Central memory CD8-positive, alpha-beta T cell (primary cell): Measurements from ENCODE around the gene HCRTR1.
A peak's percentile ranks its signal among the peaks of the same experiment; 100 is the strongest.

Experiments
- ATAC-seq: fragments of 150-1000 bp; cut with Tn5 transposase; replicated peaks from 2 replicates; pipeline ENCODE4 v1.10.0; 2022; ENCODE audit warnings: mild to moderate bottlenecking, moderate FRiP score, moderate number of reproducible peaks; ENCODE audit not compliant: poor library complexity, severe bottlenecking; ENCODE audit errors: extremely low read depth
- DNase-seq, 2 donors: peaks; one replicate each; pipeline ENCODE4 v3.0.0; 2021; ENCODE audit warnings: low spot score in 2 of 2
- H3K27ac Mint-ChIP-seq: one replicate; pipeline ENCODE4 v1.8.0; 2022; ENCODE audit warnings: low read depth, mild to moderate bottlenecking, moderate library complexity, mixed read lengths
- H3K27me3 Mint-ChIP-seq: one replicate; pipeline ENCODE4 v1.8.0; 2022; ENCODE audit warnings: mixed read lengths
- H3K36me3 Mint-ChIP-seq: one replicate; pipeline ENCODE4 v1.8.0; 2022; ENCODE audit warnings: mild to moderate bottlenecking, moderate library complexity, mixed read lengths; ENCODE audit not compliant: insufficient read depth
- H3K4me1 Mint-ChIP-seq: one replicate; pipeline ENCODE4 v1.8.0; 2022; ENCODE audit warnings: mixed read lengths
- H3K4me3 Mint-ChIP-seq: one replicate; pipeline ENCODE4 v1.8.0; 2022; ENCODE audit warnings: mild to moderate bottlenecking, moderate library complexity, mixed read lengths
- H3K9me3 Mint-ChIP-seq: one replicate; pipeline ENCODE4 v1.8.0; 2022; ENCODE audit warnings: mixed read lengths

HCRTR1 gene

GRCh38 chr1:31667065-31667785 is 49.7 kb downstream of the HCRTR1 start:
- Mint-ChIP-seq H3K4me1 (peaks cover 7% of the 10 kb centered on the region), H3K9me3 (no peaks in the 10 kb centered on the region), H3K4me3 (no peak overlapping the region), H3K27me3 (peaks cover 36% of the 10 kb centered on the region), H3K27ac (no peak overlapping the region), H3K36me3 (peaks cover 1% of the 10 kb centered on the region)
- ATAC-seq: no peak
- no peak for DNase-seq

GRCh38 chr1:31668303-31668883 is 50.9 kb downstream of the HCRTR1 start:
- H3K27me3 Mint-ChIP-seq: peaks cover 36% of the 10 kb centered on the region
- no peaks in the 10 kb centered on the region for H3K9me3 Mint-ChIP-seq
- no peak overlapping the region for H3K4me3 Mint-ChIP-seq
- peaks cover 1% of the 10 kb centered on the region for H3K36me3 Mint-ChIP-seq
- H3K4me1 Mint-ChIP-seq: peaks cover 7% of the 10 kb centered on the region
- ATAC-seq (no peak), DNase-seq (no peak)
- H3K27ac Mint-ChIP-seq: no peak overlapping the region

- Mint-ChIP-seq H3K4me1 (peaks cover 7% of the 10 kb centered on the region), H3K27ac (no peak overlapping the region), H3K27me3 (peaks cover 36% of the 10 kb centered on the region), H3K9me3 (no peaks in the 10 kb centered on the region), H3K4me3 (peak overlapping the region; percentile 6), H3K36me3 (peaks cover 1% of the 10 kb centered on the region)
- no peak for DNase-seq
- ATAC-seq: no peak
Measured at GRCh38 chr1:31669433-31669785, 51.9 kb downstream of the HCRTR1 start.

- H3K27ac Mint-ChIP-seq: no peak overlapping the region
- ATAC-seq (no peak), DNase-seq (no peak)
- peak overlapping the region; percentile 64 for H3K4me3 Mint-ChIP-seq
- H3K27me3 Mint-ChIP-seq: peaks cover 42% of the 10 kb centered on the region
- peaks cover 7% of the 10 kb centered on the region for H3K4me1 Mint-ChIP-seq
- no peaks in the 10 kb centered on the region for H3K9me3 Mint-ChIP-seq
- peaks cover 1% of the 10 kb centered on the region for H3K36me3 Mint-ChIP-seq
Measured at GRCh38 chr1:31669786-31670592, 52.5 kb downstream of the HCRTR1 start.

GRCh38 chr1:31670593-31670964 is 53.1 kb downstream of the HCRTR1 start:
- DNase-seq (no peak), ATAC-seq (no peak)
- H3K27me3 Mint-ChIP-seq: peaks cover 48% of the 10 kb centered on the region
- H3K4me1 Mint-ChIP-seq: peaks cover 7% of the 10 kb centered on the region
- peak overlapping the region; percentile 64 for H3K4me3 Mint-ChIP-seq
- H3K9me3 Mint-ChIP-seq: no peaks in the 10 kb centered on the region
- H3K27ac Mint-ChIP-seq: no peak overlapping the region
- H3K36me3 Mint-ChIP-seq: peaks cover 3% of the 10 kb centered on the region

GRCh38 chr1:31671147-31671546 is 53.7 kb downstream of the HCRTR1 start:
- H3K36me3 Mint-ChIP-seq: peaks cover 3% of the 10 kb centered on the region
- ATAC-seq (no peak), DNase-seq (no peak)
- no peak overlapping the region for H3K27ac Mint-ChIP-seq
- H3K4me3 Mint-ChIP-seq: no peak overlapping the region
- no peaks in the 10 kb centered on the region for H3K9me3 Mint-ChIP-seq
- H3K4me1 Mint-ChIP-seq: peaks cover 7% of the 10 kb centered on the region
- H3K27me3 Mint-ChIP-seq: peaks cover 52% of the 10 kb centered on the region

GRCh38 chr1:31671561-31672201 is 54.2 kb downstream of the HCRTR1 start:
- no peak overlapping the region for H3K4me3 Mint-ChIP-seq
- ATAC-seq (no peak), DNase-seq (no peak)
- H3K27ac Mint-ChIP-seq: no peak overlapping the region
- peaks cover 3% of the 10 kb centered on the region for H3K36me3 Mint-ChIP-seq
- peaks cover 52% of the 10 kb centered on the region for H3K27me3 Mint-ChIP-seq
- H3K4me1 Mint-ChIP-seq: peaks cover 7% of the 10 kb centered on the region
- no peaks in the 10 kb centered on the region for H3K9me3 Mint-ChIP-seq

- peaks cover 7% of the 10 kb centered on the region for H3K4me1 Mint-ChIP-seq
- H3K4me3 Mint-ChIP-seq: no peak overlapping the region
- H3K36me3 Mint-ChIP-seq: peaks cover 3% of the 10 kb centered on the region
- no peak overlapping the region for H3K27ac Mint-ChIP-seq
- H3K27me3 Mint-ChIP-seq: peaks cover 60% of the 10 kb centered on the region
- ATAC-seq: no peak
- no peak for DNase-seq
- no peaks in the 10 kb centered on the region for H3K9me3 Mint-ChIP-seq
Measured at GRCh38 chr1:31672986-31673385, 55.5 kb downstream of the HCRTR1 start.

- ATAC-seq (no peak), DNase-seq (no peak)
- H3K4me1 Mint-ChIP-seq: peaks cover 7% of the 10 kb centered on the region
- no peak overlapping the region for H3K27ac Mint-ChIP-seq
- no peaks in the 10 kb centered on the region for H3K9me3 Mint-ChIP-seq
- H3K4me3 Mint-ChIP-seq: no peak overlapping the region
- H3K36me3 Mint-ChIP-seq: peaks cover 3% of the 10 kb centered on the region
- peaks cover 61% of the 10 kb centered on the region for H3K27me3 Mint-ChIP-seq
Measured at GRCh38 chr1:31673433-31673832, 55.9 kb downstream of the HCRTR1 start.

GRCh38 chr1:31674626-31675025 is 57.1 kb downstream of the HCRTR1 start:
- H3K4me1 Mint-ChIP-seq: peaks cover 7% of the 10 kb centered on the region
- H3K27me3 Mint-ChIP-seq: peaks cover 49% of the 10 kb centered on the region
- no peak overlapping the region for H3K4me3 Mint-ChIP-seq
- no peak for ATAC-seq
- no peak overlapping the region for H3K27ac Mint-ChIP-seq
- H3K9me3 Mint-ChIP-seq: no peaks in the 10 kb centered on the region
- H3K36me3 Mint-ChIP-seq: peaks cover 3% of the 10 kb centered on the region
- DNase-seq: no peak

- Mint-ChIP-seq H3K9me3 (no peaks in the 10 kb centered on the region), H3K4me1 (peaks cover 3% of the 10 kb centered on the region)
- no peak for ATAC-seq
Measured at GRCh38 chr1:31675161-31675560, 57.7 kb downstream of the HCRTR1 start.

GRCh38 chr1:31675756-31676155 is 58.3 kb downstream of the HCRTR1 start:
- Mint-ChIP-seq H3K36me3 (peaks cover 2% of the 10 kb centered on the region), H3K27me3 (peaks cover 38% of the 10 kb centered on the region), H3K4me1 (no peaks in the 10 kb centered on the region), H3K4me3 (no peak overlapping the region), H3K9me3 (no peaks in the 10 kb centered on the region), H3K27ac (no peak overlapping the region)
- DNase-seq: no peak
- ATAC-seq: no peak

More at GRCh38 chr1:31675161-31675560, 57.7 kb downstream of the HCRTR1 start:
- peaks cover 44% of the 10 kb centered on the region for H3K27me3 Mint-ChIP-seq
- no peak for DNase-seq
- H3K27ac Mint-ChIP-seq: no peak overlapping the region
- no peak overlapping the region for H3K4me3 Mint-ChIP-seq
- H3K36me3 Mint-ChIP-seq: peaks cover 2% of the 10 kb centered on the region
